Fibroblast of the aortic adventitia (primary cell): ENCODE measurements around the gene STAT1. TPM values are rescaled to one million over a fixed set of nuclear protein-coding genes. Genes with fewer than 3 reads are reported as not detected.

ENCODE experiments used
- DNase-seq: peaks from one replicate; pipeline ENCODE4 v3.0.0-alpha.2; 2010; ENCODE audit warnings: low read depth
- H3K4me3 ChIP-seq: 2 replicates; pipeline ENCODE4 v1.5.1; 2011; ENCODE audit warnings: low read depth, mild to moderate bottlenecking, control low read depth, low read length, moderate library complexity
- CTCF ChIP-seq: IDR thresholded peaks from 2 replicates; pipeline ENCODE4 v1.5.1; 2011; ENCODE audit warnings: mild to moderate bottlenecking, low read length, control low read depth, inconsistent platforms; ENCODE audit not compliant: insufficient read depth
- total RNA-seq: library from RNA; depleted of rRNA; stranded (reverse); fragments of >200 nt; gene quantifications from 2 replicates; pipeline ENCODE4 v1.2.3, GENCODE V29; 2012; ENCODE audit warnings: low replicate concordance

The STAT1 gene
- total RNA-seq: 116 and 122 TPM in 2 replicates

GRCh38 chr2:191013932-191014652 is at the start of gene STAT1:
TSS of gene STAT1 (minus strand) at chr2:191014171. CDS start at chr2:191010003, 4,168 bp downstream.
- TF ChIP-seq CTCF: no peak
- peak; percentile 89 for DNase-seq
- peak within 1 kb of the TSS; percentile 95 for H3K4me3 ChIP-seq

GRCh38 chr2:191063584-191063983 is 49.6 kb upstream of the STAT1 start:
- TF ChIP-seq CTCF: no peak
- no peak for DNase-seq

GRCh38 chr2:191061381-191061980 is 47.5 kb upstream of the STAT1 start:
- TF ChIP-seq CTCF: no peak
- no peak for DNase-seq
- no peak overlapping the region for H3K4me3 ChIP-seq

More at GRCh38 chr2:191063584-191063983, 49.6 kb upstream of the STAT1 start:
- H3K4me3 ChIP-seq: no peak overlapping the region

GRCh38 chr2:191059308-191059707 is 45.3 kb upstream of the STAT1 start:
- no peak overlapping the region for H3K4me3 ChIP-seq
- DNase-seq: no peak
- TF ChIP-seq CTCF: no peak

GRCh38 chr2:191056228-191056627 is 42.3 kb upstream of the STAT1 start:
- no peak for DNase-seq
- no peak overlapping the region for H3K4me3 ChIP-seq
- no peak for TF ChIP-seq CTCF

GRCh38 chr2:191053256-191053655 is 39.3 kb upstream of the STAT1 start:
- no peak overlapping the region for H3K4me3 ChIP-seq
- TF ChIP-seq CTCF: no peak
- no peak for DNase-seq
